ENCODE results near the gene RHBDL1.
A peak's percentile ranks its signal among the peaks of the same experiment; 100 is the strongest.

The RHBDL1 gene

DNA sequence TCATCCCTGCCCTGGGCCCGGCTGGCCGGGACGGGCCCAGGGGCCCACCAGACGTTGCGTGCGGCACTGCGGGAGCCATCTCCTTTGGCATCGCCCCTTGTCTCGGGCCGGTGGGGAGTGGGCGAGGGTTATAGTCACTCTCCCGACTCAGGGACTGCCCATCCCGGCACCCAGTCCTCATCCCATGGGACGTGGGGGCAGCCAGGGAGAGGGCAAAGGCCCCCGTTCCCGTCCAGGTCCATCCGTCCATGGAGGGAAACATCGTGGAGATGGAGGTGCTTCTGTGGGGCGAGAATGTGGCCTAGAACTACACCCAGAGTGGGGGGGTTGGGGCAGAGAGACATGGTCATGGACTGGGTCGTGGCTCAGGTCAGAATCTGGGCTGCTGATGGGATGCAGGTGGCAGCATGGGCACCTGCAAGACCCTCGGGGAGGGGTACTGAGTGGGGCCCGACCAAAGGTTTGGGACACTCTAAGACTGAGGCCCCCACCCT, 28.7 kb upstream of the RHBDL1 start:
- Mint-ChIP-seq H3K27me3 (no peaks in the 10 kb centered on the region), H3K27ac (no peak overlapping the region), H3K36me3 (no peaks in the 10 kb centered on the region), H3K4me1 (peaks cover 9% of the 10 kb centered on the region), H3K9me3 (no peaks in the 10 kb centered on the region), H3K4me3 (no peak overlapping the region)

DNA sequence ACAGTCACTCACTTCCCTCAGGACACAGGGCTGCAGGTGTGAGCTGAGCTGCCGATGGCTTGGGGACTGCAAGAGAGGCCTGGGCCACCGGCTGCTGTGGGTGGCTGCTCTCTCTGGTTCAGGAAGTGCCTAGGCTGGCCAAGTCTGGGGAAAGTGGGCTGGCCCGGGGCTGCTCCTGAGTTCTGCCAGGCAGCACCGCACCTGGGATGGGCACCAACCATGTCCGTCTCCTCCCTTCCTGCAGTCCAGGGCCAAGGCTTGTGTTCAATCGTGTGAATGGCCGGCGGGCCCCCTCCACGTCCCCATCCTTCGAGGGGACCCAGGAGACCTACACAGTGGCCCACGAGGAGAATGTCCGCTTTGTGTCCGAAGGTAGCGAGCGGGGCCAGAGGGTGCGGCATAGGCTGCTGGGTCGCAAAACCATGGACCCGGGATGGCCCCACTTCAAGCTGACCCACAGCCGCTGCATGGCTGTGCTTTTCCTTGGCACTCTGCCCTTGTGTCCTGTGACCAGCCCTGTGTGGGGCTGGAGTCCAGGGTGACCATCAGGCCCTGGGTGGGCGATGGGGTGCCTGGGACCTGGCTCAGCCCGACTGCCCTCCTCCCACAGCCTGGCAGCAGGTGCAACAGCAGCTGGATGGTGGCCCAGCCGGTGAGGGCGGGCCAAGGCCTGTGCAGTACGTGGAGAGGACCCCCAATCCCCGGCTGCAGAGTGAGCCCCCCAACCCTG, 28.1 kb upstream of the RHBDL1 start:
- Mint-ChIP-seq H3K4me3 (no peak overlapping the region), H3K27ac (no peak overlapping the region), H3K9me3 (no peaks in the 10 kb centered on the region), H3K27me3 (no peaks in the 10 kb centered on the region), H3K36me3 (no peaks in the 10 kb centered on the region), H3K4me1 (peaks cover 9% of the 10 kb centered on the region)

DNA sequence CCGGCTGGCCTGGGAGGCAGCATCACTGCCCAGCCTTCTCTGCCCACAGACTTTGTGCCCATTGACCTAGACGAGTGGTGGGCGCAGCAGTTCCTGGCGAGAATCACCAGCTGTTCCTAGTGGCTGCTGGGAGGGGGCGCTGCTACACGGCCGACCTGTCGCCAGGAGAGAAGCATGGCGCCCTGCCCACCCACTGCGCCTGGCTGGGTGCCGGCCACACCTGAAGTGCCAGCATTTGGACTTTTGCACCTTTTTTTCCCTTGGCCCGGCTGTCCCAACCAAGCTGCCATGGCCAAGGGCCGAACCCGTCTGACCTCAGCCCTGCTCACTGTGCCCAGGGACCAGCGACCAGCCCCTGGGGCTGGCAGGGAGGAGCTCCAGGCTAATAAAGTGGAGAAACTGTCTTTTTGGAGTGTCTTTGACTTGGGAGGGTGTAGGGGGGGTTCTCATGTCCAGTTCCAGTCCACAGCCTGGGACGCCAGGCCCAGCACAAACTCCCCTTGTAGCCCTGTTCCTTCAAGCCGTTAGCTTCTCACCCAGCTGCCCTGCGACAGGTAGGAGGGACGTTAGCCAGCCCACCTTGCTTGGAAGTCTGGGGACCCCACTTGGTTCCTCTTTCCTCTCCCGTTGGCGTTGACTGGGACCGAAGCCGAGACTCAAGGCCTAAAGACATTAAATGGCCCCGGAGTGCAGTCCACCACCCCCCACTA, 27.2 kb upstream of the RHBDL1 start:
- Mint-ChIP-seq H3K4me3 (peak overlapping the region; percentile 82), H3K4me1 (peaks cover 9% of the 10 kb centered on the region), H3K27ac (peak overlapping the region; percentile 62), H3K27me3 (no peaks in the 10 kb centered on the region), H3K36me3 (no peaks in the 10 kb centered on the region), H3K9me3 (no peaks in the 10 kb centered on the region)

DNA sequence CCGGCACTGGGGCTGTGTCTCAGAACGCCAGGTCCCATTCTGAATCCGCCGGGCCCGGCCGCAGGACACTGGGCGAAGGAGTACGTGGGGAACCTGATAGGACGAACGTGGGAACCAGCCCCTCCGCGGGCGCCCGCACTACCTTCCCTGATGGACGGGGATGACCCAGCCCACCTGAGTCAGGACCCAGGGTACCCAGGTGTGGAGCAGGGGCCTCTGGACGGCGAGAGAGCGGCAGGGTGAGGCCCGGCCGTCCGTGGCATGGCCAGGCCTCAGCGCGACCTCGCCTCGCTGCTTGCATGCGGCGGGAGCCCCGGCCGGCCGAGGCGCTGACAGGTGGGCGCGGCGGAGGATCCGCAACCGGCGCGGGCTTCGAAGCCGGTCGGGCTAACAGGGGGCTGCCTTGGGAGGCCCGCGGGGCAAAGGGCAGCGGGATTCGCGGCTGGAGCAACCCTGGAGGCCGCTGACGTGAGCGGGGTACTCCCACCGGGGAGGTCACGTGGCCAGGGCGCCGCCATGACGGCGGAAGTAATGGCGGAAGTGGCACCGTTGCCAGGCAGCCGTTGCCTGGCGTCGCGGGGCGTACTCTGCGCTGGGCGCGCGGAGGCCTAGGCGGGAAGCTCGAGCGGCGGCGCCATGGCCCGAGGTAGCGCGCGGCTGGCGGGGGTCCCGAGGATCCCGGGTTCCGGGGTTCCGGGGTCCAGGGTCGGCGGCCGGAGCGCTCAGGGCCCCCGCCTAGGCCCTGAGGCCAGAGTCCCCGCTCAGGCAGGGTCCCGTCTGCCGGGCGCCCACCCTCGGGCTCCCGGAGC, 26.5 kb upstream of the RHBDL1 start, which contains the start of gene WDR90:
TSS of gene WDR90 (plus strand) at position 585 of the 809 bp plus-strand sequence. CDS start at position 637, 52 bp downstream.
- H3K27ac Mint-ChIP-seq = peak within 1 kb of the TSS; percentile 62
- H3K4me1 Mint-ChIP-seq = peaks cover 8% of the 10 kb centered on the region
- no peaks in the 10 kb centered on the region for H3K27me3 Mint-ChIP-seq
- peak within 1 kb of the TSS; percentile 82 for H3K4me3 Mint-ChIP-seq
- no peaks in the 10 kb centered on the region for H3K9me3 Mint-ChIP-seq
- H3K36me3 Mint-ChIP-seq = no peaks in the 10 kb centered on the region

DNA sequence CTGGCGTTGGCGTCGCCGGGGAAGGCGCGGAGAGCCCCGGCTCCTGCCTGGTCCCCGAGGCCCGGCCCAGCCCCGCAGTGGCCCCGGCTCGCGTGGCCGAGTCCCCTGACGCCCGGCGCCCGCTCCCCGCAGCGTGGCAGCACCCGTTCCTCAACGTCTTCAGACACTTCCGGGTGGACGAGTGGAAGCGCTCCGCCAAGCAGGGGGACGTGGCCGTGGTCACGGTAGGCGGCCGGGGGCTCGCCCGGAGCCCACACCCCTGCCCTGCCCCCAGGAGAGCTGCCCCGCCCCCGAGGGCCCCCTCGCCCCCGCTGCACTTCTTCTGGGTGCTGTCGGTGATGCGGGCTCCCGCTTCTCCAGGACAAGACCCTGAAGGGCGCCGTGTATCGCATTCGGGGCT, 25.8 kb upstream of the RHBDL1 start:
- Mint-ChIP-seq H3K36me3 (no peaks in the 10 kb centered on the region), H3K4me3 (peak overlapping the region; percentile 77), H3K4me1 (peaks cover 1% of the 10 kb centered on the region), H3K9me3 (no peaks in the 10 kb centered on the region), H3K27me3 (no peaks in the 10 kb centered on the region), H3K27ac (no peak overlapping the region)

DNA sequence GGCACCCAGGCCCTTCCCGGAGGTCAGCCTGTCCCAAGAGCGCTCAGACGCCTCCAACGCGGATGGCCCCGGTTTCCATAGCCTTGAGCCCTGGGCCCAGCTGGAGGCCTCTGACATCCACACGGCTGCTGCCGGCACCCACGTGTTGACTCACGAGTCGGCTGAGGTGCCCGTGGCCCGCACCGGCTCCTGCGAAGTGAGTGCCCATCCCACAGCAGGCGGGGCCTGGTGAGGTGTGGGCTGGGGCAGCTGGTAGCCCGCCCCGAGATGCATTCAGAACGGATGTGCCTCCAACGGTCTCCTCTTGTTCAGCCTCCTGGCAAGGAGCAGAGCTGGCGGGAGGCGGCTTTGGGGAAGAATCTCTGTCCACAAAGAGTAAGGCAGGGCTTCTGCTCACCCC, 23.6 kb upstream of the RHBDL1 start:
- H3K27me3 Mint-ChIP-seq = no peaks in the 10 kb centered on the region
- no peaks in the 10 kb centered on the region for H3K36me3 Mint-ChIP-seq
- no peaks in the 10 kb centered on the region for H3K9me3 Mint-ChIP-seq
- H3K4me1 Mint-ChIP-seq = no peaks in the 10 kb centered on the region
- H3K4me3 Mint-ChIP-seq = no peak overlapping the region
- H3K27ac Mint-ChIP-seq = no peak overlapping the region

DNA sequence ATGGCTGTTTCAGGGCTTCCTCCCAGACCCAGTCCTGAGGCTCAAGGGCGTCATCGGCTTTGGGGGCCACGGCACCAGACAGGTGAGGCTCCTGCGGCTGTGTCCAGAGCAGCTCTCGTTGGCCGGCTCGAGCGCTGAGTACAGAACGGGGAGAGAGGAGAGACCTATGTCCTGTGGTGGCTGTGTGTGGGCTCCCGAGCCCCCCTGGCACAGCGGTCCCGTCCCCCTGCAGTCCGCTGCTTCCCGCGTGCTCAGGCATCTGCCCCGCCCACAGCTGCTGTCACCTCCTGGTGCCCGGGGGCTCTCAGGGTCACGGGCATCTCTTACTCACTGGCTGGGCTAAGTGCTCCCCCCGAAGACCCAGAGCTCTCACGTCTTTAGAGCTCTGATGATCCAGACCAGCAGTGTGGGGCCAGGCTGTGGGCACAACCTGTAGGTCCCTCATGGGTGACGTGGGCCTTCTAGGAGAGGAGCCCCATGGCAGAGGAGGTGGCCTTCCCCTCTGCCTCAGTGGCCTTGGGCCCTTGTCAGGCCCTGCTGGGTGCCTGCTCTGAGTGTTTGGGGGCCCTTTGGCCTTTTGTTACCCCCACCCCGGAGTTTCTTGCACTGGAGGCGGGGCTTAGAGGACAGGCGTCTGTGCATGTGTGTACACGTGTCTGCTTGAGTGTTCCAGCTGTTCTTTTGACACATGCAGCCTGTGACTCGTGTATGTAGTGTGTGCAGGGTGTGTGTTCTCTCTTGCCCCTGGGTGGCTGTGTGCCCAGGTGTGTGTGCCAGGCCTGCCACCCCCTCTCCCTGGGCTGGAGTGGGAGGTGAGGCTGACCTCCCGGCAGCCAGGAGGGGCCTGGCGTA, 22.8 kb upstream of the RHBDL1 start:
- Mint-ChIP-seq H3K36me3 (no peaks in the 10 kb centered on the region), H3K4me1 (no peaks in the 10 kb centered on the region), H3K4me3 (no peak overlapping the region), H3K27me3 (no peaks in the 10 kb centered on the region), H3K9me3 (no peaks in the 10 kb centered on the region), H3K27ac (no peak overlapping the region)

DNA sequence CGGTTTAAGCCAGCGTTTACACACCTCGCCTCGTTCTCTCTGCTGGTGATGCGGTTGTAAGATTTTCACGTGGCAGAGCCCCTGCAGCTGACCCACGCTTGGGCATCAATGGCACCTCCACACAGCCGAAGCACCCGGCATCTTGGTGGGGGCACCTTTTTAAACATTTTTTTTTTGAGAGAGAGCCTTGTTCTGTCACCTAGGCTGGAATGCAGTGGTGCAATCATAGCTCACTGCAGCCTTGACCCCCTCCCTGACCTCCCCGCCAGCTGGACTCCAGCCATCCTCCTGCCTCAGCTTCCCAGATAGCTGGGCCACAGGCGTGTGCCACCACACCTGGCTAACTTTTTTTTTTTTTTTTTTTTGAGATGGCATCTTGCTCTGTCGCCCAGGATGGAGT, 21.4 kb upstream of the RHBDL1 start:
- no peaks in the 10 kb centered on the region for H3K36me3 Mint-ChIP-seq
- no peak overlapping the region for H3K4me3 Mint-ChIP-seq
- H3K27me3 Mint-ChIP-seq = no peaks in the 10 kb centered on the region
- H3K27ac Mint-ChIP-seq = no peak overlapping the region
- H3K4me1 Mint-ChIP-seq = no peaks in the 10 kb centered on the region
- no peaks in the 10 kb centered on the region for H3K9me3 Mint-ChIP-seq

DNA sequence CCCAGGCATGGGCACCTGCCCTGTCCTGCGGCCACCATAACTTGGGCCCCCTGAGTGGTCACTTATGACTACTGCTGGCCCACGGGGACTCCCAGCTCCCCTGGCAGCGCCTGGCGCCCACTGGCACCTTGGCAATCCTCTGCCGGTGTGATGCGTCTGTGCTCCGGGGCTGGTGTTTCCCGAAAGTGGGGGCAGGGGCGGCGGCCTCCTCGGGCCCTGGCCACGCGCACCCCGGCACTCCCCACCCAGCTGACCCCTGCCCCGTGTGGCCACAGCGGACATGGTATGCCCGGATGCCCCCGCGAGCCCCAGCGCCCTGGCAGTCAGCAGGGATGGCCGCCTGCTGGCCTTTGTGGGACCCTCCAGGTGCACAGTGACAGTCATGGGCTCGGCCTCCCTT, 18.0 kb upstream of the RHBDL1 start:
- no peak overlapping the region for H3K4me3 Mint-ChIP-seq

DNA sequence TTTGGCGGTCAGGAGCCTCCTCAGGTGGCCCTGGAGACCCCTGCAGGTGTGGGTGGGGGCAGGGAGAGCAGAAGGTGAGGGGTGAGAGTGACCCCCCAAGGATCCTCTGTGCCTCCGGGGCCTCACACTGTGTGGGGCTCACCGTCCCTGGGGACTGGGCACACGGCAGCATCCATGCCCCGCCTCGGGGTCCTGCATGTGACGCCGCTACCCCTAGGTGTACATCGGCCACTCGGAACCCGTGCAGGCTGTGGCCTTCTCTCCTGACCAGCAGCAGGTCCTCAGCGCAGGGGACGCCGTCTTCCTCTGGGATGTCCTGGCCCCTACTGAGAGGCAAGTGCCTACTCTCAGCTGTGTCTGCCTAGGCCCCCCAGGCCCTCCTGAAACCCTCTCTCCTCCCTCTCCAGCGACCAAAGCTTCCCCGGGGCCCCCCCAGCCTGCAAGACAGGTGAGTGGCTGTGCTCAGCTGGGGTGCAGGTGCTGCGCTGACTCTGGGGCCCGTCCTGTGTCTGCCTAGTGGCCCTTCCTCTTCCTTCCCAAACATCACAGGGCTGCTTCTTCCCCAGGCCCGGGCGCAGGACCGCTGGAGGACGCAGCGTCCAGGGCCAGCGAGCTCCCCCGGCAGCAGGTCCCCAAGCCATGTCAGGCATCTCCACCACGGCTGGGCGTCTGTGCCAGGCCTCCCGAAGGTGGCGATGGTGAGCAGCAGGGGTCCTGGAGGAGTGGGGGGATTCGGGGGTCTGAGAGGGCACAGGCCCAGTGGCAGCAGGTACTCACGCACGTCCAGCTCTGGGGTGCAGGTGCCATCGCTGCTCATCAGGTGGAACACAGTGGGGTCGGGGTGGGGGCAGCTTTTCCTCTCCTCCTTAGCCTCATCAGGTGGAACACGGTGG, 16.5 kb upstream of the RHBDL1 start:
- Mint-ChIP-seq H3K4me3 (no peak overlapping the region), H3K36me3 (no peaks in the 10 kb centered on the region), H3K27me3 (no peaks in the 10 kb centered on the region), H3K4me1 (peaks cover 6% of the 10 kb centered on the region), H3K27ac (no peak overlapping the region), H3K9me3 (no peaks in the 10 kb centered on the region)

More for the DNA sequence above, 18.0 kb upstream of the RHBDL1 start:
- no peaks in the 10 kb centered on the region for H3K36me3 Mint-ChIP-seq
- no peak overlapping the region for H3K27ac Mint-ChIP-seq
- peaks cover 6% of the 10 kb centered on the region for H3K4me1 Mint-ChIP-seq
- no peaks in the 10 kb centered on the region for H3K27me3 Mint-ChIP-seq
- H3K9me3 Mint-ChIP-seq = no peaks in the 10 kb centered on the region

DNA sequence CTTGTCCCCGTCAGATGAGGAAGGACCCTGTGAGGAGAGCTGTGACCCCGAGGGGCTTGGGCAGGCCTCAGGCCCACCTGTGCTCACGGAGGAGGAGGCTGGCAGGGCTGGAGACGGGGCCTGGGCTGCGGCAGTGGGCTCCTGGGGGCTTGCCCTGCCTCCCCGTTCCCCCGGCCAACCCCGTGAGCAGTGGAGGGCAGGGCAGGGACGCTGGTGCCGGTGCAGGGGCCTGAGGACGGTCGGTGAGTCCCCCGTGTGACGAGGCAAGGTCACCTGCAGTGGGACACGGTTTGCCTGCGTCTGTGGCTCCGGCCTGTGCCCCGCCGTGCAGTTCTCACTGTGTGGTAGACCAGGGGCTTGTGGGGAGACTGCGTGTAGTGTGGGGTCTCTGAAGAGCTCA, 15.9 kb upstream of the RHBDL1 start:
- Mint-ChIP-seq H3K4me1 (peaks cover 6% of the 10 kb centered on the region), H3K27ac (no peak overlapping the region), H3K4me3 (no peak overlapping the region), H3K27me3 (no peaks in the 10 kb centered on the region), H3K36me3 (no peaks in the 10 kb centered on the region), H3K9me3 (no peaks in the 10 kb centered on the region)

DNA sequence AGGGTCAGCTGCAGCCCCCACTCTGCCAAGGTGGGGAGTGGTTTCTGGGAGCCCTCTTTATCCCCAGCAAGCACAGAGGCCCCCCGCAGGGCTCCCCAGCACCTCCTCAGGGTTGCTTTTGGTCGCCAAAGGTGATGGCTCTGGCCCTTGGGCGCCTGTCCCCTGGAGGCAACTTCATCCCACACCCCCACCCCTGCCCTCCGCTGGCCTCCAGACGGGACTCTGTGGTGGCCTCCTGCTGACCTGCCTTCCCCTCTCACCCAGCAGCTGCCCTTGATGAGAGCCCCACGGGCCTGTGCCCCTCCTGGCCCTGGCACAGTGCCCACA, 15.4 kb upstream of the RHBDL1 start:
- H3K4me3 Mint-ChIP-seq = no peak overlapping the region
- H3K27ac Mint-ChIP-seq = no peak overlapping the region
- peaks cover 6% of the 10 kb centered on the region for H3K4me1 Mint-ChIP-seq

DNA sequence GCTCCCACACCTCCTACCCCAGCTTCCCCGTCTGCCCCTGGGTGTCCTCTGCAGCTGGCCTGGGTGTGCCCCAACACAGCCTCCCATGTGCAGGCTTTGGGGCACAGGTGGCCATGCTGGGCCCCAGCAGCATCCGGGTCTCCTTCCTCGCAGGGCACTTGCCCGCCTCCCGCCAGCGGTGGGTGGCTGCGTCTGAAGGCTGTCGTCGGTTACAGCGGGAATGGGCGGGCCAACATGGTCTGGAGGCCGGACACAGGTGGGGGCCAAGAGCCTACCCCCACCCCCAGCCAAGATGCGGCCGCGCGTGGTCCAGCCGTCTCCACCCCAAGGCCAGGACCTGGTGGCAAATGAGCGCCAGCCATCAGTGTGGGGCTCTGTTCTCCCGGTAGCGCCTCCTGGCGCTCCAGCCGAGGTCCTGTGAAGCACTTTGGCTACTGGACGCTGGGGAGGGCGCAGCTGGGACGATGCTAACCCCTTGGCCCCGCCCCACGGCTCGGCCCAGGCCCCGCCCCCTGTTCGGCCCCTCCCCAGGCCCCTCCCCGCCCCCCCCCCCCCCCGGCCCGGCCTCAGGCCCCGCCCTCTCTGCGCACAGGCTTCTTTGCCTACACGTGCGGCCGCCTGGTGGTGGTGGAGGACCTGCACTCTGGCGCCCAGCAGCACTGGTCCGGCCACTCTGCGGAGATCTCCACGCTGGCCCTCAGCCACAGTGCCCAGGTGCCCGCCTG, 14.8 kb upstream of the RHBDL1 start:
- Mint-ChIP-seq H3K36me3 (no peaks in the 10 kb centered on the region), H3K9me3 (no peaks in the 10 kb centered on the region), H3K27ac (no peak overlapping the region), H3K4me1 (peaks cover 6% of the 10 kb centered on the region), H3K27me3 (no peaks in the 10 kb centered on the region), H3K4me3 (peak overlapping the region; percentile 19)

More for the DNA sequence above, 15.4 kb upstream of the RHBDL1 start:
- Mint-ChIP-seq H3K9me3 (no peaks in the 10 kb centered on the region), H3K27me3 (no peaks in the 10 kb centered on the region), H3K36me3 (no peaks in the 10 kb centered on the region)

All from activated naive CD4-positive, alpha-beta T cell treated with anti-CD3 and anti-CD28 coated beads, Interleukin-2, amount 50 U/mL, for 24 hours (primary cell).